ENCODE results near the gene PSMD12.

The PSMD12 gene

GRCh38 chr17:67293251-67294203, 72.8 kb downstream of the PSMD12 start:
- Histone ChIP-seq H3K27ac (ENCODE audit: low read length) (no peak overlapping the region), H3K9me3 (ENCODE audit: insufficient read depth, low read depth, low read length) (no peaks in the 10 kb centered on the region), H3K36me3 (ENCODE audit: insufficient read depth, low read depth, low read length) (no peaks in the 10 kb centered on the region), H3K4me3 (ENCODE audit: low read length) (no peak overlapping the region), H3K27me3 (ENCODE audit: insufficient read depth, low read length) (no peaks in the 10 kb centered on the region), H3K4me1 (ENCODE audit: insufficient read depth, low read length) (no peaks in the 10 kb centered on the region), H3K9ac (ENCODE audit: low read depth, low read length) (no peak overlapping the region)

GRCh38 chr17:67290711-67291291, 75.6 kb downstream of the PSMD12 start:
- no peaks in the 10 kb centered on the region for H3K27me3 ChIP-seq (ENCODE audit: insufficient read depth, low read length)
- no peaks in the 10 kb centered on the region for H3K4me1 ChIP-seq (ENCODE audit: insufficient read depth, low read length)
- no peak overlapping the region for H3K4me3 ChIP-seq (ENCODE audit: low read length)
- H3K36me3 ChIP-seq (ENCODE audit: insufficient read depth, low read depth, low read length): no peaks in the 10 kb centered on the region
- H3K27ac ChIP-seq (ENCODE audit: low read length): no peak overlapping the region
- no peak overlapping the region for H3K9ac ChIP-seq (ENCODE audit: low read depth, low read length)
- H3K9me3 ChIP-seq (ENCODE audit: insufficient read depth, low read depth, low read length): no peaks in the 10 kb centered on the region

GRCh38 chr17:67290244-67290643, 76.1 kb downstream of the PSMD12 start:
- H3K36me3 ChIP-seq (ENCODE audit: insufficient read depth, low read depth, low read length): no peaks in the 10 kb centered on the region
- H3K9me3 ChIP-seq (ENCODE audit: insufficient read depth, low read depth, low read length): no peaks in the 10 kb centered on the region
- no peak overlapping the region for H3K4me3 ChIP-seq (ENCODE audit: low read length)
- no peaks in the 10 kb centered on the region for H3K4me1 ChIP-seq (ENCODE audit: insufficient read depth, low read length)
- H3K27me3 ChIP-seq (ENCODE audit: insufficient read depth, low read length): no peaks in the 10 kb centered on the region
- no peak overlapping the region for H3K27ac ChIP-seq (ENCODE audit: low read length)
- H3K9ac ChIP-seq (ENCODE audit: low read depth, low read length): no peak overlapping the region

- Histone ChIP-seq H3K36me3 (ENCODE audit: insufficient read depth, low read depth, low read length) (no peaks in the 10 kb centered on the region), H3K9me3 (ENCODE audit: insufficient read depth, low read depth, low read length) (no peaks in the 10 kb centered on the region), H3K9ac (ENCODE audit: low read depth, low read length) (no peak overlapping the region), H3K4me3 (ENCODE audit: low read length) (no peak overlapping the region), H3K27ac (ENCODE audit: low read length) (no peak overlapping the region), H3K4me1 (ENCODE audit: insufficient read depth, low read length) (no peaks in the 10 kb centered on the region), H3K27me3 (ENCODE audit: insufficient read depth, low read length) (no peaks in the 10 kb centered on the region)
Measured at GRCh38 chr17:67289181-67289876, 77.0 kb downstream of the PSMD12 start.

All from iPS-20b (cell line).